ENCODE results near the gene AKAP8. TPM values are rescaled to one million over a fixed set of nuclear protein-coding genes. Genes with fewer than 3 reads are reported as not detected.
A peak's percentile ranks its signal among the peaks of the same experiment; 100 is the strongest.

AKAP8 gene
- total RNA-seq, 2 experiments from 2014 or later: 22.2 to 52.3 TPM

DNA sequence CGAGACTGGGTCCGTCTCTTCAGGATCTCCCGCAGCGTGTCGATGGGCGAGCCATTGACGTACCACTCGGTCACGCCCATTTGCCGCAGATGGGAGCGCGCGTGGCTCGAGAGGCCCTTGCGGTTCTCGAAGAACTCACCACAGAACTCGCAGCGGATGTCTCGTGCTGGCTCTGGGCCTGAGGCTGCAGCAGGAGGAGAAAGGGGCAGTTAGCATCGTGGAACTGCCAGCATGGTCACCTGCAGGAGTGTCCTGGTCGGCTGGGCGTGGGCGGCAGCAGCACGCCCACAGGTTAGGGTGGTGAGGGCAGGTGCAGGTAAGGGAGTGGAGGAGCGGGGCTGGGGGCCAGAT, 47.7 kb upstream of the AKAP8 start:
- intact Hi-C loops (cut with micrococcal nuclease; ENCODE audit: unreplicated experiment): no loop called here
- BruUV-seq (replicated peaks): no TSS peak
- Histone ChIP-seq H3K36me3 (ENCODE audit: insufficient read depth, low read length) (peaks cover 75% of the 10 kb centered on the region), H3K9me3 (ENCODE audit: low read length) (no peaks in the 10 kb centered on the region), H3K4me1 (ENCODE audit: insufficient read depth, low read length, poor library complexity, severe bottlenecking) (peaks cover 12% of the 10 kb centered on the region), H4K20me1 (ENCODE audit: insufficient read depth, low read length) (no peaks in the 10 kb centered on the region; the same call in 1 of the 2 replicates), H2AFZ (ENCODE audit: low read length) (no peak overlapping the region), H3K9me2 (ENCODE audit: insufficient read depth, low read length) (no peaks in the 10 kb centered on the region), H3K4me2 (ENCODE audit: low read length) (no peak overlapping the region), H3K4me3 (ENCODE audit: low read depth, low read length, poor library complexity, severe bottlenecking) (no peak overlapping the region), H3K79me2 (ENCODE audit: insufficient read depth, low read depth, low read length) (peaks cover 24% of the 10 kb centered on the region), H3K27ac (ENCODE audit: low read depth, low read length, poor library complexity, severe bottlenecking) (no peak overlapping the region)
- ChIA-PET POLR2A (no interaction called here), CTCF (ENCODE audit: unreplicated experiment) (no interaction called here)
- no peak for DNase-seq (ENCODE audit: low spot score)
- TF ChIP-seq EZH2phosphoT487 (IDR thresholded peaks at IDR 0.05; ENCODE audit: borderline replicate concordance, low read depth, low read length): no peak
- TF ChIP-seq, protein P1, sequence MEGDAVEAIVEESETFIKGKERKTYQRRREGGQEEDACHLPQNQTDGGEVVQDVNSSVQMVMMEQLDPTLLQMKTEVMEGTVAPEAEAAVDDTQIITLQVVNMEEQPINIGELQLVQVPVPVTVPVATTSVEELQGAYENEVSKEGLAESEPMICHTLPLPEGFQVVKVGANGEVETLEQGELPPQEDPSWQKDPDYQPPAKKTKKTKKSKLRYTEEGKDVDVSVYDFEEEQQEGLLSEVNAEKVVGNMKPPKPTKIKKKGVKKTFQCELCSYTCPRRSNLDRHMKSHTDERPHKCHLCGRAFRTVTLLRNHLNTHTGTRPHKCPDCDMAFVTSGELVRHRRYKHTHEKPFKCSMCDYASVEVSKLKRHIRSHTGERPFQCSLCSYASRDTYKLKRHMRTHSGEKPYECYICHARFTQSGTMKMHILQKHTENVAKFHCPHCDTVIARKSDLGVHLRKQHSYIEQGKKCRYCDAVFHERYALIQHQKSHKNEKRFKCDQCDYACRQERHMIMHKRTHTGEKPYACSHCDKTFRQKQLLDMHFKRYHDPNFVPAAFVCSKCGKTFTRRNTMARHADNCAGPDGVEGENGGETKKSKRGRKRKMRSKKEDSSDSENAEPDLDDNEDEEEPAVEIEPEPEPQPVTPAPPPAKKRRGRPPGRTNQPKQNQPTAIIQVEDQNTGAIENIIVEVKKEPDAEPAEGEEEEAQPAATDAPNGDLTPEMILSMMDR (conservative IDR thresholded peaks at IDR 0.05; ENCODE audit: low read length): no peak

DNA sequence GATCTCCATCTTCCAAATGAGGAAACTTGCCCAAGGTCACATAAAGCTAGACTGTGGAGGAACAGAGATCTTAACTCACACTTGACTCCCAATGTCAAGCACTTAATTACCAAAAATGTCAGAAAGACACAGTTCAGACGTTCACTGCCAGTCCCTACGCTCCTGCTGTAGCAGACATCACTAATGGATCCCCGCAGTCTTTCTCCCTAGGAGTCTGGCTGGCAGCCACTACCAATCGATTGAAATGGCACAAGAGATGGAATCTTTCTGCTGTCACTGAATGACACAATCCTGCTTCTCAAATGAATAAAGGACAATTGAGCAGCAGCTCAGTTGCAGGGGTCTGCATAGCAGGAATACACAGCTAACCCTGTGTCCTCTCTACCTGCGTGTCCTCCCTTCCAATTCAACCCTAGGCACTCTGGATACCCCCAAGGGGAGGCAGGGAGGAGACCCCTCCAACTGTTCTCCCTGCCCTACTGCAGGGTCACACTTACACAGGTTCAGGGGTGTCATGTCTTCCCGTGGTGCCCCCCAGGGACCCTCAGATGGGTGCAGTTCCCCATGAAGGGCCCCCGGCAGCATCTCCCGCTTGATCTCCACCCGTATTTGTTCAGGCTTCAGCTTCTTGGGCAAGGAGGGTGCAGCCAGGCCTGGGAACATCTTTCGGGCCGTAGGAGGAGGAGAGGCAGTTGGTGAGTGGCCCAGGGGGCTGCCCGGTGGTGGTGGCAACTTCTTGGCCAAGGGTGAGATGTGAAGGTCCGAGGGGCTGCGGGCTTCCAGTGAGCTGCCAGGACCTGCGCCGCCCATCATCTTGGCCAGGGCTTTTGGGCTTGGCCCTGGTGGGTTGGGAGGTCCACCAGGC, 47.1 kb upstream of the AKAP8 start:
- no peak for DNase-seq (ENCODE audit: low spot score)
- Histone ChIP-seq H3K9me2 (ENCODE audit: insufficient read depth, low read length) (no peaks in the 10 kb centered on the region), H3K27ac (ENCODE audit: low read depth, low read length, poor library complexity, severe bottlenecking) (no peak overlapping the region), H4K20me1 (ENCODE audit: insufficient read depth, low read length) (no peaks in the 10 kb centered on the region; the same call in 1 of the 2 replicates), H2AFZ (ENCODE audit: low read length) (no peak overlapping the region), H3K4me1 (ENCODE audit: insufficient read depth, low read length, poor library complexity, severe bottlenecking) (peaks cover 12% of the 10 kb centered on the region), H3K9me3 (ENCODE audit: low read length) (no peaks in the 10 kb centered on the region), H3K79me2 (ENCODE audit: insufficient read depth, low read depth, low read length) (peaks cover 19% of the 10 kb centered on the region), H3K4me2 (ENCODE audit: low read length) (no peak overlapping the region), H3K36me3 (ENCODE audit: insufficient read depth, low read length) (peaks cover 77% of the 10 kb centered on the region), H3K4me3 (ENCODE audit: low read depth, low read length, poor library complexity, severe bottlenecking) (no peak overlapping the region)
- BruUV-seq (replicated peaks): TSS peak; percentile 27
- intact Hi-C loops (cut with micrococcal nuclease; ENCODE audit: unreplicated experiment): no loop called here
- ChIA-PET CTCF (ENCODE audit: unreplicated experiment) (no interaction called here), POLR2A (no interaction called here)
- TF ChIP-seq, protein P1 (conservative IDR thresholded peaks at IDR 0.05; ENCODE audit: low read length): no peak
- no peak for TF ChIP-seq EZH2phosphoT487 (IDR thresholded peaks at IDR 0.05; ENCODE audit: borderline replicate concordance, low read depth, low read length)

DNA sequence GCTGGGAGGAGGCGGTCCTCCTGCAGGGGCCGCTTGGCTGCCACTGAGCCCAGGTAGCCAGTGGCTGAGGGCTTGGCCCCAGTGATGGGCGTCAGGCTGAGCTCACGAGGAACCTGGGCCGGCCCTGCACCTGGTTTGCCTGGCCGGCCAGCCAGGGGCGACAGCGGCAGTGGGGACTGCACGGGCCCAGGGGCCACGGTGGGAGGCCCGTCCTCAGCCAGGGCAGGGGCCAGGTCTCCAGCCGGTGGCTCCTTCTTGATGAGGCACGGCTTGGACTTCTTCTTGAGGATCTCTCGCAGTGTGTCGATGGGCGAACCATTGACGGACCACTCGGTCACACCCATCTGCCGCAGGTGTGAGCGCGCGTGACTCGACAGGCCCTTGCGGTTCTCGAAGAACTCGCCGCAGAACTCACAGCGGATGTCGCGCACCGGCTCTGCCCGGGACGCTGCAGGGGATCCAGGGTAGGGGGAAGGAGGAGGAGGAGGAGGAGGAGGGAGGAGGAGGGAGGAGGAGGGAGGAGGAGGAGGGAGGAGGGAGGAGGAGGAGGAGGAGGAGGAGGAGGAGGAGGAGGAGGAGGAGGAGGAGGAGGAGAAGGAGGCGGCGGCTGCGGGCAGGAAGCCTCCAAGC, 45.8 kb upstream of the AKAP8 start:
- Histone ChIP-seq H3K79me2 (ENCODE audit: insufficient read depth, low read depth, low read length) (peaks cover 7% of the 10 kb centered on the region; the same call in 1 of the 2 replicates), H3K36me3 (ENCODE audit: insufficient read depth, low read length) (peaks cover 77% of the 10 kb centered on the region), H3K4me3 (ENCODE audit: low read depth, low read length, poor library complexity, severe bottlenecking) (no peak overlapping the region), H3K9me3 (ENCODE audit: low read length) (no peaks in the 10 kb centered on the region), H3K27ac (ENCODE audit: low read depth, low read length, poor library complexity, severe bottlenecking) (no peak overlapping the region), H3K4me1 (ENCODE audit: insufficient read depth, low read length, poor library complexity, severe bottlenecking) (peaks cover under 1% of the 10 kb centered on the region), H3K4me2 (ENCODE audit: low read length) (no peak overlapping the region), H3K9me2 (ENCODE audit: insufficient read depth, low read length) (no peaks in the 10 kb centered on the region), H2AFZ (ENCODE audit: low read length) (no peak overlapping the region), H4K20me1 (ENCODE audit: insufficient read depth, low read length) (no peaks in the 10 kb centered on the region; the same call in 1 of the 2 replicates)
- no peak for TF ChIP-seq EZH2phosphoT487 (IDR thresholded peaks at IDR 0.05; ENCODE audit: borderline replicate concordance, low read depth, low read length)
- TF ChIP-seq, protein P1 (conservative IDR thresholded peaks at IDR 0.05; ENCODE audit: low read length): no peak
- no peak for DNase-seq (ENCODE audit: low spot score)
- ChIA-PET CTCF (ENCODE audit: unreplicated experiment) (no interaction called here), POLR2A (no interaction called here)
- no TSS peak for BruUV-seq (replicated peaks)
- intact Hi-C loops (cut with micrococcal nuclease; ENCODE audit: unreplicated experiment): no loop called here

Data from OCI-LY7 (cell line).